Stimulated activated CD4-positive, alpha-beta T cell treated with anti-CD3 and anti-CD28 coated beads, TNF-alpha, amount 100 ng/mL, for 1 hour (primary cell): ENCODE measurements around the gene TAOK1.

Experiments used
- DNase-seq, 3 donors: peaks; one replicate each; pipeline ENCODE4 v3.0.0-alpha.2; 2020; ENCODE audit warnings: low read depth in 3 of 3, low spot score in 1 of 3

Gene TAOK1

DNA sequence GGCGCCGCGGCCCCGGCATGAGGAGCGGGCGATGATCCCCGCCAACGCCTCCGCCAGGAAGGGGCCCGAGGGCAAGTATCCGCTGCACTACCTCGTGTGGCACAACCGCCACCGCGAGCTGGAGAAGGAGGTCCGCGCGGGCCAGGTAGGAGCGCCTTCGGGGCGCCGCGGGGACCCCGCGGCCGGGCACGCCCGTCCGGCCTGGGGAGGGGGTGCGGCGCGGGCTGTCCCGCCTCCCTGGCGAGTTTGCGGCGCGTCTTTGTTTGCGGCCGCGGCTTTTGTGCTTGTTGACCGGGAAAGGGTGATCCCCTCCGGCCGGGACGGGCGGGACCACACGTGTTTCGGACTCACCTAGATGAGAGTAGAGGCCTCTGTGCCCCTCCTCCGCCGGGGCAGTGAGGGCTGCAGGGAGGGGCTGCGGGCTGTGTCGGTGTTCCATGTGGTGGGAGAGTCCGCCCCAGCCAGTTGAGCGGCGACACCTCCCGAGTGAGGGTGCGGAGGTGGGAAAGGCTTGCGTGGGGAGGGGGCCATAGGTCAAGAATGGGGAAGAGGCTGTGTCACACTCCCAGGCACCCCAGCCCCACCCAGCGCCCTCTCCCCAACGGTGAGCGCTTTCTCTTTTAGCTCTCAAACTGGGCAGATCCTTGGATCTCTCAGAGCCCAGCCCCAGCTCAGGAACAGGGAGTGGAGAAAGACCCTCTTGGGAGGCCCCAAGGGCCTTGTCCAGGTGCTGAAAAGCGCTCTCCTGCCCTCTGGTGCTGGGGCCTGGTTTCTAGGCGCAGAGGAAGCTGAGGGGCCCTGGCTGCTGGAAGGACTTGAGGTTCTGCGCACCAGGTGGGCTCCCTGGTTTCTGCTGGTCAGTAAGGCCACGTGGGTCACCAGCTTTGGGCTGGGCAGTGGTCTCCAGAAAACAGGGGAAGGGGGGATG is 203.7 kb downstream of the TAOK1 start:
- DNase-seq = no peak

DNA sequence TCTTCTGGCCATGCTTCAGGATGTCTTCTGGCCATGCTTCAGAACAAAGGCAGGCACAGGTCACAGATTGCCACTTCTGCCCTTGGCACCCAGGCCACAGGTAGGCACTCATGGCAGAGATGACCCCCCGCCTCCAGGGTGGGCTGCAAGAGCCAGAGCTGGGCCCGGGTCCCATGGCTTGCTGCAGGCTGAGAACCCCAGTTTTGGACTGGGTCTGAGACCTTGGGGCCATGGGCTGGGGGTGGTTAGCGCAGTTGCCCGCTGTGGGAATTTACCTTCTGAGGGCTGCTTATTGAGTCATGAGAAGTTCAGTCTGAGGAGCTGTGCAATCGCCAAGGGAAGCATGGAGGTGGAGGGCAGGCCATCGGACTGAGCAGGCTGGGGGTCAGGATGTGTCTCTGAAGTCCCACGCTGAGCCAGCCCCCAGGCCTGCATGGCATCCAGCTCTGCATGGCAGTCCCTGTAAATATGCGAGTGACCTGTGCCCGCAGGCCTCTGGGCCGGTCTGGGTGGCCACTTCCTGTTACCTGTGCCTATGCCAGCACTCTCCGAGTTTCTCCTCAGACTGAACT is 204.4 kb downstream of the TAOK1 start:
- no peak for DNase-seq

DNA sequence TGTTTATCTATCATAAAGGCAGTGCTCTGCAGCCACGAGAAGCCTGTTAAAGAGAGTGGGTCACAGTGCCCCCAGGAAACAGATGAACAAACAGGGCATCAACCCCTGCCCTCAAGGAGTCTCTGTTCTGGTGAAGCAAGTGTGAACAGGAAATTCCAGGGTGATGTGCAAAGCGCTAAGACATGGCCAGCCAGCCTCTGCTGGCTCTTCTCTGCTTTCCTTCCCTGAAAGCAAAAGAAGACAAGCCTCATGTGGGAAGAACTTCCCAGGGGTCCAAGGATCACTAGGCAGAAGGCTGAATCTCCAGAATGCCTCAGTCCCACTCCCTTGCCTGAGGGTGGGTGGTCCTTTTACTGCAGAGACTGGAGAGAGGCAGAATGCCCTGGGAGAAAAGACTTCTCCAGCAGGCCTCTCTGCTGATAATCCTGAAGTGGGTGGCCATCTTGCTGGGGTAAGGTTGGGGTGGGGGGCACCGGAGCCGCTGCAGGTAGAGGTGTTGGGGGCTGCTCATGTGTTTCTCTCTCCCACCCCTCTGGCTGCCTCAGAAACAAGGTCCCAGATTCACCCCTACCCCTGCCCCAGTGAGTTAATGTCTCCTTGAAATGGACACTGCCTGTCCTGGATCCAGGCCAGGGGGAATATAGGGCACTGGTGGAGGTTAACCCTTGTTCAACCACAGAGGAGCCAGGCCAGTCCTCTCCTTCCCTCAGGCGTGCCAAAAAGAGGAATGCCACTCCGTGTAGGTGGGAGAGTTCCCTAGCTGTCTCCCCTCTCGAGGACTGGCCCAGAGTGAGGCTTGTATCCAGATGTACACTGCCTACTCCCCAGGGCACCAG is 205.2 kb downstream of the TAOK1 start:
- no peak for DNase-seq

DNA sequence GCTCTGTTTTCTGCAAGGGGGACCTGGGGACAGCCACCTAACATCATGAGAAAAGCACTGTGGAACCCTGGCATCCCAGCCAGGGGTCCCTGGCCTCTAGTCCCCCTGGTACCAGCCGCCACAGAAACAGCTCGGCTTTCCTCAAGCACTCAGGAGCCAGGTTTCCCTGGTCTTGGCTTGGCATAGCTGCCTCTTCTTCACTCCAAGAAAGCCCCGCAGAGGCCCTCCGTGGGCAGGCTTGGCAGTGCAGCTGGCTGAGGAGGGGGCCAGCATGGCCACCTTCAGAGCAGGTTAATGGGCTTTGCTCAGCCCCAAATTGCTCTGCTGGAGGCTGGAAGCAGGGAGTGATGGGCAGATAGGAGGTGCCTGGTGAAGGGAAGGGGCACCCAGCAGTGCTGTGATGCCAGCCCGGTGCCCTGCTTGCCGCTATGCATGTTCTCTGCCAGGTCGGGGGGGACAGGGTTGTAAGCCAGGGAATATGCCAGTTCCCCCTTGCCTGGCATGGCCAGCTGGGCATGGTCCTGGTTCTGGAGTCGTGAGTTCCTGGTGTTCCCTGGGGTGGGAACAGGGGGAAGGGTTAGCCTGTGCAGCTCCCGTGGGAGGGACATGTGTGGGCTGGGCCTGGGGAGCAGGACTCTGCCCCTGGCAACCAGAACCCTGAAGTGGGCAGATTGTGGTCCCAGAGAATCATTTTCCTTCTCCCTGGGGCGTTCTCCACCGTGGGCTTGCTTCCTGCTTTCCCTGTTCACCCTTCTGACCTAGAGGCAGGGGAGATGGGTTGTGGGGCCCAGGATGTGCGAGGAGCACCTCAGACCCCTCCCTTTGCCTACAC is 206.0 kb downstream of the TAOK1 start:
- DNase-seq = no peak

GRCh38 chr17:29596811-29597210 is 206.6 kb downstream of the TAOK1 start:
- no peak for DNase-seq

DNA sequence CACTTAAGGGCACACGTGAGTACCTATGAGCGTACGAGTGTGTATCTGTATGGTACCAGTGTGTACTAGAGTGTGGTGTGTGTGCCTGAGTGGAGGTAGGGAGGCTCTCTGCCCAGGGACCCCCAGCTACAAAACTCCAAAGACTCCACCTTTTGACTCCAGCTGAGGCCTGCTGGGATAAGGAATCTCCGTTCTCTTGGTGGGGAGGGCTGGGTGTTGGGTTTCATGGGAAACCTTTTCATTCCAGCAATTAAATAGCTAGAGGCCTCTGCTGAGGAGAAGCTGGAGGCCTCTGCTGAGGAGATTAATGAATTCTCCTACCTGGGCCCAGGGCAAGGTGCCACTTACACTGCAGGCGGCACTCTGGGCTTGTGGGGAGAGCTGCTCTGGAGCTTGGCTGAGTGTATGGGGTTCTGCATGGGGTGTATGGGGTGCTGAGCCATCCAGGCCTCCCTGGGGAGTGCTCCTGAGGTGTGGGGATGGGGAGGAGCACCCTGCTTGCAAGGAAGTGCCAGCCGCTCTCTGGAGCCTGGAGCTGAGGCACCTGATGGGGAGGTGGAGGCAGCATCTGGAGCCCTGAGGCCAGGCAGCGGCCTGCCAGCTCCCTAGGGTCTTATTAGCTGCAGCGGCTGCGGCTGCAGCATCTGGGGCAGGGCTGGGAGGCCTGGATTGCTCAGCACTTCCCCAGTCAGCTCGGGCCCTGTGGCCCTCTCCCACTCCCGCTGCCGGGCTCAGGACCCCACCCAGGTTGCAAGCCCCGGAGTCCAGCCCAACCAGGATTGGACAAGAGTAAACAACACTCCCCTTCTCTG is 207.4 kb downstream of the TAOK1 start:
- DNase-seq = no peak
